G401 (cell line): ENCODE results near the gene RASSF7. TPM values are rescaled to one million over a fixed set of nuclear protein-coding genes. Genes with fewer than 3 reads are reported as not detected.

Experiments used
- DNase-seq: peaks from one replicate; pipeline ENCODE4 v3.0.0-alpha.2; 2015; ENCODE audit warnings: low spot score
- in situ Hi-C: cut with HindIII; loops from 2 replicates; pipeline ENCODE4 v1.10.0; 2016; ENCODE audit warnings: low sequenced_read_pairs, mixed read lengths
- total RNA-seq: library from RNA; depleted of rRNA; stranded (reverse); fragments of >200 nt; shearing (Covaris generic); gene quantifications from 2 replicates; pipeline ENCODE4 v1.2.3, GENCODE V29; 2014

RASSF7 gene
- total RNA-seq, 1 experiment from 2014 or later: 107 TPM

DNA sequence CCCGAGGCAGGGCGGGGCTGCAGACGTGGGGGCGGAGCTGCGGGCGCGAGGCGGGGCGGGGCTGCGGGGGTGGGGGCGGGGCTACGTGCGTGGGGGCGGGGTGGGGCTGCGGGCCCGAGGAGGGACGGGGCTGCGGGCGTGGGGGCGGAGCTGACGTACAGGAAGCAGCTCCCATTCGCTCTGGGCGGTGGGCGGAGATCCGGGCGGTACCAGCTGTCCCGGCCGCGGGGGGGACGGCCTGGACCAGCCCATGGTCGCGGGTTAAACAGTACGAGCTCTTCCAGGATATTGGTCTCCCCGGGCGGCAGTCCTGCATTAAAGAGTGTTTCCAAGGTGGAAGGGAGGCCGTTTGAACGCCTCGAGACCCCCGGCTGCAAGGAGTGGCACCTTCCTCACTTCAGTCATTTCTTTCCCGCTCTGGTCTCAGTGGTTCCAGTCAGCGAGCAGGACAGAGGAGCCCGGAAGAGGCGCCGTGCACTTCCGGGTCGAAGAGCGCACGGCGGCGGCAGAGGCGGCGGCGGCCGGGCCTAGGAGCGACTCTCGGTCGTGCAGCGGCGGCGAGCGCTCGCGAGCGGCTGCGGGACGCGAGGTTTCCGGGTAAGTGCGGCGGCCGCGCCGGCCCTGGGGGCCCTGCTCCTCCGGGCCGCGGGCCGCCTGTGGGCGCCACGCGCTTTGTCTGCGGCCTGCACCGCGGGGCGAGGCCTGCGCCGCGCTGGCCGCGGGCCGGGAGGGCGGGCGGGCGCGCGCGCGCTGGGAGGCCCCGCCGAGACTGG is 15.4 kb downstream of the RASSF7 start, which contains the start of gene PHRF1:
Gene PHRF1 (plus strand): TSS at position 475 of the 773 bp plus-strand sequence. CDS start 5,043 bp downstream, outside the sequence.
- in situ Hi-C loops: no loop called here
- DNase-seq: peak; percentile 94

DNA sequence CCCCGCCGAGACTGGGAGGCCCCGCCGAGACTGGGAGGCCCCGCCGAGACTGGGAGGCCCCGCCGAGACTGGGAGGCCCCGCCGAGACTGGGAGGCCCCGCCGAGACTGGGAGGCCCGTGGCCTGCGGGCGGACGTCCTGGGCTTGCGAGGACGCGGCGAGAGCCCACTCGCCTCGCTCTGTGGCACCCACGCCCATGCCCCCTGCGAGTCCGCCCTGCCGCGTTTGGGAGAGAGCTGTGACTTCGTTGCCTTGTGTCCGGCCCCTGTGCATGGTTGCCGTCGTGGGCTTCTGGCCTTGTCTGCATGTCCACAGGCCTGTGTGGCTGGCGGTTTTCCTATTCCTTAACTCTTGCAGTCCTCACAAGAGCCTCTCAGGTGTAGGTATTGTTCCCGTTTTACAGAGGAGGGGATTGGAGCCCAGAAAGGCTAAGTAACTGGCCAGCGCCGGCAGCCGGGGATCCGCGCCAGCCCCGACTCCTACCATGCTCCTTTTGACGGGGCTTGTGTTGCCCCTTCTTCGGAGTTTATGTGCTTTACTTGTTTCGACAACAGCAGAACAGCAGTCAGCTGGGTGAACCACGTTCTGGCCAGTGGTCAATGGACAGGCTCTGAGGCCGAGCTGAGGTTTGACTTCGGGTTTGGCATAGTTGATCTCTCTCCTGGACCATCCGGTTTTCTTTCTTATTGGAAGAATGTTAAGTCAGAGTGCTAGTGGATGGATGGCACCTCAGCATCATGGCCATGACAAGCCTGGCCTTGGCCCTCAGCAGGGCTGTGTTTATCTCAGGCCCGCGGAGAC is 16.2 kb downstream of the RASSF7 start:
- no peak for DNase-seq
- in situ Hi-C loops: no loop called here

DNA sequence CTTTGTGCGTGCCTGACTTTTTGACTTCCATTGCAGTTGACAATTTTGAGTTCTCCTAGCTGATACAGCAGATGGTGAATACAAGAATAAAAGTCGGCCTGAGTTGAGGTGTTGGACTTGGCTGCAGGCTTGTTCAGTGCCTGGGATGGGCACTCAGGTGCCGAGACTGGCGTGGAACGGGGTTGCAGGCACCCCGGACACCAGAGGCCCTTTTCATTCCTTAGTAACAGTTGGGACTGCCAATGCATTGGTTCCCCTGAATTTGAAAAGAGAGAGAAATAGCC is 16.8 kb downstream of the RASSF7 start:
- in situ Hi-C loops: no loop called here
- DNase-seq: no peak

DNA sequence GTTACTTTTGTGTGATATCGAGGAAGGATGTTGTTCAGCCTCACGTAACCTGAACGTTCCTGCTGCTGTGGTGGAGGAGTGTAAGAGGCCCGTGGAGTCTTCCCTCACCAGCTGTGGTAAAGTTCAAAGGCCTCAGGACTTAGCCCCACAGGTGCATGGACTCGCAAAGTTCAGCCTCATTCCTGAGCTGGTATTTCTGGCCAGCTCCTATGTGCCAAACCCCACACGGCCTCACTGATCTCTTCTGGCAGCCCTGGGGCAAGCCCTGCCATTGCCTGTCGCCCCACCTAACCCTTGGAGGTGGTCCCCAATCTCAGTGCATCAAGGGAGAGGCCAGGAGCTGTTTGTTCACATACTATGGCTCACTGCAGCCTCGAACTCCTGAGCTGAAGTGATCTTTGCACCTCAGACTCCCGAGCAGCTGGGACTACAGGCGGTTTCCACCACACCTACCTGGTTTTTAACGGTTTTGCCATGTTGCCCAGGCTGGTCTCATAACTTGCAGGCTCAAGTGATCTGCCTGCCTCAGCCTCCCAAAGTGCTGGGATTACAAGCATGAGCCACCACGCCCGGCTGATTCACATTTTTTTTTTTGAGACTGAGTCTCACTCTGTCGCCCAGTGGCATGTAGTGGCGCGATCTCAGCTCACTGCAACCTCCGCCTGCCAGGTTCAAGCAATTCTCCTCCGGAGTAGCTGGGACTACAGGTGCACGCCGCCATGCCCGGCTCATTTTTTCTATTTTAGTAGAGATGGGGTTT is 17.7 kb downstream of the RASSF7 start:
- in situ Hi-C loops: no loop called here
- no peak for DNase-seq

DNA sequence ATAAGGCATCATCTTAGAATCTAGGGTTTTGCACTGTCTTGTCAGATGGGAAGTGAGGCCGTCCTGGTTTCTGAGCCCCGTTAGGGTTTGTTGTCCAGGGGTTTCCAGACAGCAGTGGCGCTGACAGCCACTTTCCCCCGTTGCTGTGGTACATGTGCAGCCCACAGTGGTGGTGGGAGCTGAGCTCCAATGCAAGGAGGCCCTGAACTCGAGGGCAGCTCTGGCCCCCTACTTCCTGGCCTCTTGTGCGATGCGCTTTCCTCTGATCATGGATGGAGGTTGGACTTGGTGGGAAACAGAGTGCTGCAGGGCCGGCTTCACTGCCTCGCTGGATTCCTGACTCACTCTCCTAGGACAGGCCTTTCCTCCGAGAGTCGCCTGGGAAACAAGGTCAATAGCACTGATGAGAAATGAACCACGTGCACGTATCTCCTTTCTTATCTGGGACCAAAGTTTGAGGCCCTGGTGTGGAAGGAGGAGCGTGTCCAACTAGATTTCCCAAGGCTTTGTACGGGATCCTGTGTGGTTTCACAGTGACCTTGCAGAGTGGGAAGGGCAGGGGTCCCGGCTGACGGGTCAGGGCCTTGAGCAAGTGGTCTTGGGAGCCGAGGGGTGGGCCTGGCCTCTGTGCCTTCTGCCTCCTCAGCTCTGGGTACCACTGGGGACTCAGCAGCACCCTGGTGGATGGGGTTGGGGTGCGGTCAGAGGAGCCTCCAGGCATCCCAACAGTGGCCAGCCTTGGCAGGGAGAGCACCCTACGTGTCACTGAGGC is 19.2 kb downstream of the RASSF7 start:
- DNase-seq: no peak

DNA sequence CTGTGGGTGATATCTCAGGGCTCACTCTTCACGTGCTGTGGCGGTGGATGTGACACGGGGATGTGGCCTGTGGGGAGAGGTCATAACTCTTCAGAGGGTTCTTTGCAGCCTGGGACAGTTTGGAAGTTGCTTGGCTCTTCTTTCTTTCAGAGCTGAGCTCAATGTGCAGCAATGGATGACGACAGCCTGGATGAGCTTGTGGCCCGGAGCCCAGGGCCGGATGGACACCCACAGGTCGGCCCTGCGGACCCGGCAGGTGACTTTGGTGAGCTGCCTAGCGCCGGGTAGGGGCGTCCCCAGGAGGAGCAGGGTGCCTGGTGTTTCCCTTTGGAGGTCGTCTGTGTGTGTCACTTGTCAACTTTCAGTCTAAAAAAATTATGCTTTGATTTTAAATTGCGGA is 20.6 kb downstream of the RASSF7 start:
- in situ Hi-C loops: no loop called here
- peak; percentile 55 for DNase-seq

More for the DNA sequence above, 19.2 kb downstream of the RASSF7 start:
- in situ Hi-C loops: no loop called here

DNA sequence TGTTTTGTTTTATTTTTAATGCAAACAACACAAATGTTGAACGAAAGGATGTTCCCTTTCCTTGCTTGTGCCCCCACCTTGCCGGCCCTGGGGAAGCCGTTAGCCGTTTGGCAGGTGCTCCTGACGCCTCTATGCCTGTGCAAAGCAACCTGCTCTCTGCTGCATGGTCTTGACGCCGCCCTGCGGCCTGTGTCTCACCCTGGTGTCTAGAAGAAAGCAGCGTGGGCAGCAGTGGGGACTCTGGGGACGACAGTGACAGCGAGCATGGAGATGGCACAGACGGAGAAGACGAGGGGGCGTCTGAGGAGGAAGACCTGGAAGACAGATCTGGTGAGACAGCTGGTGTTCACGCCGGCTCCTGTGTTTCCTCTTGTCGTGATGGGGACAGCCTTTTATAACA is 21.0 kb downstream of the RASSF7 start:
- in situ Hi-C loops: no loop called here
- DNase-seq: peak; percentile 63

DNA sequence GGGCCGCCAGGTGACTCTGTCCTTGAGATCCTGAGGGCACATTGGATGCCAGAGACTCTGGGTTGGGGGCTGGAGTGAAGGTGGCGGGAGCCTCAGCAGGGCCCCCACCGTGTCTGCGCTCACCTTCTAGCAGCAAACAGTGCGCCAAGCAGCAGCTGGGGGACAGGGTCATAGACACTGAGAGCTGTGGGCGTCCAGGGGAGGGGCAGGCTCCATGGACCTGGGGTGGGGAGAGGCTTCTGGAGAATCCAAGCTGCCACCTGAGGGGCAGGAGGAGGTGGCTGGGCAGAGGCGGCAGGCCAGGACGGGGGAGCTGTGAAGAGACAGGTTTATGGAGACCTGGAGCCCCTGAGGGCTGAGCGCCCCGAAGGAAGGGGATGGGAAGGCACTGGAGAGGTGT is 23.5 kb downstream of the RASSF7 start:
- DNase-seq: no peak
- in situ Hi-C loops: no loop called here

DNA sequence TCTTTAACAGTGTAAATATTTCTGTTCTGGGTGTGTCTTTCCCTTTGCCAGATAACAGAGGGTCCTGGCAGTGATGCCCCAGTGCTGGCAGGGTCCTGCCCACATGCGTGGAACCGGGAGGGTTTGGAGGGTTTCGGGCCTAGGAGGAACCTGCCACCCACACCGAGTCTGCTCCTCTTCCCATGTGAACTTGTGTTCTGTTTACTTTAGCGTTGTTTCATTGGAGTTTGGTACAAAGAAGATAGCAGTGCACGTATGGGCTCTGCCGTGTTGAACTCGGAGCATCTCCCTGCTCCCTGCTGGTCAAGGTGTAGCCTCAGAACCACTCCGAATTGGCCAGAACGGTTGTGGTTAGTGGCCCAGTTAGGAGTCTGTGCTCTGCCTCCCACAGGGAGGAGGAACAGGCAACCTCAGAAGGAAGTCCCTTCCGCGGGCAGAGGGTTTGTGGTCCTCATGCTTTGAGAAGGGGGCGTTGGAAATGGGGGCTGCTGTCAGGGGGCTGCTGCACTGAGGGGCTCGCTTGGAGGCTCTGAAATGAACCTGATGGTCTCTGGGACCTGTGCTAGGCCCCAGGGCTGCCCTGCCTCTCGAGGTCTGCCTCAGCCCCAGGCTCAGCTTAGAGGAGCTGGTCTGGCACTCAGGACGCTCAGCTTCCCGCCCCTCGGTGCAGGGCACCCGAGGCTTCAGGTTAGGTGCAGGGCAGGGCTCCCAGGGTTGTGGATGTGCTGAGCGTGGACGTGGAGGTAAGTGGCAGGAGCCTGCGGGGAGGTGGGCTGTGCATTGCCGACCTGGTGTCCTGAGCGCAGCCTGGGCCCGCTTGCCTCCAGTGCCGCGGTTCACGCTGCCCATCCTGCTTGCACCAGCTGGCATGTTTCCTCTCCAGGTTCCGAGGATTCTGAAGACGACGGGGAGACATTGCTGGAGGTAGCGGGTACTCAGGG is 25.9 kb downstream of the RASSF7 start:
- in situ Hi-C loops: no loop called here
- no peak for DNase-seq

DNA sequence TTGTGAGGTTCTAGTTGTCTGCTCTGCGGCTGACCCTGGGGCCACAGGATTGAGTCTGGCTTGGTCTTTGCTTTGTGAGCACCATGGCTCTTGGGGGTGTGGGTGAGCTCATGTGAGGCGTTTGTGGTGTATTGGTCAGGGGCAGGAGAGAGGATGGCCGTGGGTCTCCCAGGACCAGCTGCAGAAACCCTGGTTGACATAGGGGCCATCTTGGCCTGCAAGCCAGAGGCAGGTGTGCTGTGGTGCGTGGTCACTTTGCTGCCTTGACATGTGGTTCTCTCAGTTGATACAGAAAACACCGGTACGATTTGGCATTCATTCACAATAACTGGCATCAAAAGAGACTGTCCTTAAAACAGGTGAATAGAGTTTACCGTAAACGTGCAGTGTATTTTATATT is 26.8 kb downstream of the RASSF7 start:
- no peak for DNase-seq
- in situ Hi-C loops: no loop called here

DNA sequence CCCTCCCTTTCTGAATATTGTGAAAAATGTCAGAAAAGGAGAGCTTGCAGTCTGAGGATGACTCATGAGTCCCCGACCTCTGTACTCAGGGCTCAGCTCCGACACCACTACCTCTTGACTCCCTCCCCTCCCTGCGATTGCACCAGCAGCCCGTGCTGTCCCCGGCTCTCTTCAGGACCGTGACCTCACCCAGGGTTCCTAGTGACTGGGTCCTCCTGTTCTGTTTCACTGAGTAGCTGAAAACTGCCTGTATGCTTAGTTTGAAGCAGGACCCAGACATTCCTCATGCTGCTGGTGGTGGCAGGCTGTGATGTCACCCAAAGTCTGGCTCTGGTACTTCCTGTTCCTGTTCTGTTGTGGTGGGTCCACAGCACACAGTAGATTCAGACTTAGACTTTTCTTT is 27.2 kb downstream of the RASSF7 start:
- DNase-seq: no peak
- in situ Hi-C loops: no loop called here

DNA sequence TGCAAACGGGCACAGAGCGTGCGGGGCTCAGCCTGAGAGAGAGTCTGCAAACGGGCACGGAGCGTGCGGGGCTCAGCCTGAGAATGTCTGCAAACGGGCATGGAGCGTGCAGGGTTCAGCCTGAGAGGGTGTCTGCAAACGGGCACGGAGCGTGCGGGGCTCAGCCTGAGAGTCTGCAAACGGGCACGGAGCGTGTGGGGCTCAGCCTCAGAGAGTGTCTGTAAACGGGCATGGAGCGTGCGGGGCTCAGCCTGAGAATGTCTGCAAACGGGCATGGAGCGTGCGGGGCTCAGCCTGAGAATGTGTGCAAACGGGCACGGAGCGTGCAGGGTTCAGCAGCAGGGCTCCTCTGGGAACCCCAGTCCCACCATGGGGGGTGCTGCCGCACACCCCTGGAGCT is 29.0 kb downstream of the RASSF7 start:
- DNase-seq: no peak
- in situ Hi-C loops: no loop called here

DNA sequence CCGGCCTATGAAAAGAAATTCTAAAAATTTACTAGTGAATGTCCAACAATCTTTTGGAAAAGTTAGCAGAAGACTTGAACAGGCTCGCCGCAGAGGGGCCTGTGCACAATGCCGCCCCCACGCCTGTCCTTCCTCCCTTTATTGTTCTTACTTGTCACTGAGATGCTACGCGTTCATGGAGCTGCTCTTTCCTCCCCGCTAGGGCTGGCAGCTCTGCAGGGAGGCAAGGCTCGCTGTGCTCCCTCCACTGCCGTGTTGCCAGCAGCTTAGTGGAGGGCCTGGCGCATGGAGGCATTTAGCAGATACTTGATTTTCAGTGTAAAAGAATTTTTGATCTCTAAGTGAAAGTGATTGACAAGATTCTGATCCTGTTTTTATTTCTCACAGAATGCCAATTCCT is 30.2 kb downstream of the RASSF7 start:
- DNase-seq: peak; percentile 68
- in situ Hi-C loops: no loop called here

DNA sequence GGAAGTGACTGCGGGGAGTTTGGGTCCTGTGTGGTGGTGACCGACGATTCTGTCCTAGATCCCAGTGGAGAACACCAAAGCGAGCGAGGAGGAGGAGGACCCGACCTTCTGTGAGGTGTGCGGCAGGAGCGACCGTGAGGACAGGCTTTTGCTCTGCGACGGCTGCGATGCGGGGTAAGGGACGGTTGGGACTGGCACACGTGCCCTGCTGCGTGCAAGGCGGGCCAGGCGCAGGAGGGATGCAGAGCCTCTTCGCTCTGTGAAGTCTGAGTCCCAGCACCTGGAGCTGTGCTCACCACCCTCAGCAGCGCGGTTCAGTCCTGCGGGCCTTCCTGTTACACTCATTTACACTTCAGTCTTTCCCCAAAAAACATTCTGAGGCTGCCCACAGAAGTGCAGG is 31.7 kb downstream of the RASSF7 start:
- no peak for DNase-seq
- in situ Hi-C loops: no loop called here

DNA sequence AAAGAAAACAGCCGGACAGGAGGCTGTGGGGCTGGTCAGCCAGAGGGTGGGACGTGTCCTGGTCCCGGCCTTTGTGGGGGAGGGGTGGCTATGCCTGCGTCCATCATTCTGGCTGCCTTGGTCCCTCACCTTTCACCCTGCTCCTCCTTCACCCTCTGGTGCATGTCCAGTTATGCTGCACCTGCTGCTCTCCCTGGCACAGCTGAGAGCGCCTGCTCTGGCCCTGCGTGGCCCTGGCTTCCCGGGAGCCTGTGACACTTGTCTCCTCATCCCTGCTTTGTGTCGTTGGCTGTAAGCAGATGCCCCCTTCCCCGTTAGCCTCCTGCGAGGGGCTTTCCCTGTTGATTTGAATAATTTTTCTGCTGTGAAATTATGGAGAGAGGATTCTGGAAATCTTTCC is 32.1 kb downstream of the RASSF7 start:
- in situ Hi-C loops: no loop called here
- no peak for DNase-seq

DNA sequence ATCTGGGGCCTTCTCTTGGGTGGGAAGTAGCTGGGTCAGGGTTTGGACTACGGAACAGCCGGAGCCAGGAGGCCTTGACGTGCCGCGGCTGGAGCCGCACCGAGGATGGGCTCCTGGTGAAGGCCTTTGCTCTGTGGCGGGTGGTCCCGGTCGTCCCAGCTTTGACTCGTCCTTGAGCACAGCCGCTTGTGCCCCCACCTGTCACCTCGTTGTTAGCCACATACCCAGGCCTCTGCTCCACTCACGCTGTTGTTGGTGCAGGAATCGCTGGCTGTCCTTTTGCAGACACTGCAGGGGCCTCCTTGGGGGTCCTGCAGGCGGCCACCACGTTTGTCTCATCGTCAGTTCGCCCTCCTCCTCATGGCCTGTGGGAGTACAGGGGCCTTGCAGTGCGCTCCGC is 32.6 kb downstream of the RASSF7 start:
- DNase-seq: no peak
- in situ Hi-C loops: no loop called here

DNA sequence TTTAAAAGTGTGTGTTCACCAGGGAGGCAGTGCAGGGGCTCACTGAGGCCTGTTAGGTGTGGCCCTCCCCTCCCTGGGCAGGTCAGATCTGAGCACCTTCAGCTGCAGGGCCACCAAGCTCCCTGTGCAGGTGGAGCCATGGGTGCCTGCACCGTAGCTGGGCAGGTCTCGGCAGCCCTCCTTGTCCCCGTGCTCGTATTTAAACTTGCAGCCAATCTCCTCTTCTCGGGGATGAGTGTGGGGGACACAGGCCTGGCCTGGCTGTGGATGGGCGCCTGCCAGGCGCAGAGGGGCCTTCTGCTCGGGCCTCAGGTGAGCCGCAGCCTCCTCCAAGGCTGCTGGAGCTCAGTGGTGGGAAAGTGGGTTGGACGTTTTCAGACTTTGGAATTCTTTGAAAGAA is 34.6 kb downstream of the RASSF7 start:
- in situ Hi-C loops: no loop called here
- no peak for DNase-seq

DNA sequence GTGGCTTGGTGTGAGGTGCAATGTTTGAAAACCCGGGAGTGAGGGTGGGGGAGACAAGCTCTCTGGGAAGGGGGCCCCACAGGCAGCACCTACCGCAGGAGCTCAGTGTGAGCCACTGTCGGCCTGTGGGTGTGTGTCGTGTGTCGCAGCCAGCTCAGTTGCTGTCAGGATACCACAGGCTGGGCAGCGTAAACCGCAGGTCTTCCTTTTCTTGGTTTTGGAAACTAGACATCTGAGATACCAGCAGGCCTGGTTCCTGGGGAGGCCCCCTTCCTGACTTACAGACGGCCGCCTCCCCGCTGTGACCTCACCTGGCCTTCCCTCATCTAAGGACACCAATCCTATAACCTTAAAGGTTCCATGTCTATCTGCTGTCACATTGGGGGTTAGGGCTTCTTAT is 35.6 kb downstream of the RASSF7 start:
- in situ Hi-C loops: no loop called here
- no peak for DNase-seq
